Transverse colon (tissue), 4 donors: ENCODE data around the gene CEP290. TPM values are rescaled to one million over a fixed set of nuclear protein-coding genes. Genes with fewer than 3 reads are reported as not detected.

Source experiments
- DNase-seq: peaks from one replicate; pipeline ENCODE4 v3.0.0-alpha.2; 2019
- H3K27ac ChIP-seq, 4 donors: fragments of 200-600 bp; sonication (generic); 2 replicates each; pipeline ENCODE4 v1.5.1; 2016 to 2018; ENCODE audit warnings: inconsistent platforms in 4 of 4
- H3K27me3 ChIP-seq: fragments of 200-600 bp; sonication (generic); 2 replicates; pipeline ENCODE4 v1.5.1; 2017; ENCODE audit warnings: inconsistent platforms
- H3K36me3 ChIP-seq, 4 donors: fragments of 200-600 bp; sonication (generic); 2 replicates each; pipeline ENCODE4 v1.5.1; 2017 to 2019; ENCODE audit warnings: inconsistent platforms in 4 of 4
- H3K4me1 ChIP-seq, 4 donors: fragments of 200-600 bp; sonication (generic); 2 replicates each; pipeline ENCODE4 v1.5.1; 2017 to 2020; ENCODE audit warnings: inconsistent platforms in 4 of 4
- H3K4me3 ChIP-seq, 4 donors: fragments of 200-600 bp; sonication (generic); 1 replicate in 1 of 4; 2 replicates in 3 of 4; pipeline versions ENCODE4 v1.5.1 to v1.6.1; 2017 to 2019; ENCODE audit warnings: inconsistent platforms in 4 of 4
- H3K9me3 ChIP-seq, 2 donors: fragments of 200-600 bp; sonication (generic); 2 replicates each; pipeline ENCODE4 v1.5.1; 2017 to 2019; ENCODE audit warnings: inconsistent platforms in 2 of 2
- CTCF ChIP-seq, 5 experiments: fragments of 200-600 bp in 3 of 5; fragments of 450-650 bp in 2 of 5; sonication (generic) in 3 of 5; IDR thresholded peaks; 1 replicate in 2 of 5; 2 replicates in 3 of 5; pipeline ENCODE4 v1.5.1; 2016 to 2017; ENCODE audit warnings: antibody characterized with exemption in 5 of 5, inconsistent platforms in 3 of 5, mild to moderate bottlenecking in 2 of 5, moderate library complexity in 1 of 5
- EP300 ChIP-seq: sonication (generic); formaldehyde crosslinking; IDR thresholded peaks from one replicate; pipeline ENCODE4 v1.6.1; 2017; ENCODE audit warnings: antibody characterized with exemption, low read depth
- POLR2A ChIP-seq: fragments of 450-650 bp; IDR thresholded peaks from one replicate; pipeline ENCODE4 v1.6.1; 2016; ENCODE audit warnings: antibody characterized with exemption, mild to moderate bottlenecking, moderate library complexity
- POLR2AphosphoS5 ChIP-seq, 3 donors: sonication (generic); formaldehyde crosslinking; IDR thresholded peaks; one replicate each; pipeline ENCODE4 v1.6.1; 2016; ENCODE audit warnings: antibody characterized with exemption in 3 of 3
- WGBS, 2 donors: methylation state at CpG; one replicate each; pipeline ENCODE4 v1.1.5; 2018; ENCODE audit warnings: low coverage in 1 of 2; 5-methylcytosine and 5-hydroxymethylcytosine counted together
- in situ Hi-C, 4 donors: fragments of 200-750 bp; cut with MboI; loops; one replicate each; pipeline versions ENCODE4 v1.15.0 to v1.15.1; 2017; ENCODE audit warnings: low sequenced_read_pairs in 3 of 4, low pct_ligation_motif_present in 1 of 4, low pct_unique_long_range_greater_than_20kb in 1 of 4
- intact Hi-C: fragments of 100-400 bp; cut with DNase I; formaldehyde crosslinking; loops from one replicate; pipeline ENCODE4 v1.15.1; 2023; ENCODE audit warnings: low total_unique reads
- total RNA-seq, 4 donors: library from RNA; depleted of rRNA; stranded (reverse); fragments of >200 nt; gene quantifications; one replicate each; pipeline ENCODE4 v1.1.0, GENCODE V29; 2016

The CEP290 gene
- total RNA-seq, 4 donors from 2014 or later, result 15.1 to 44.9 (median 18.8) TPM

GRCh38 chr12:88150063-88150462, 8.2 kb upstream of the CEP290 start:
- no peak overlapping the region for H3K4me3 ChIP-seq
- H3K4me1 ChIP-seq, result peaks cover 0 to 7% (median 0%) of the 10 kb centered on the region in 4 donors
- TF ChIP-seq EP300 (no peak), CTCF (IDR thresholded peaks at IDR 0.05) (no peak)
- intact Hi-C loops (no loop called here), in situ Hi-C loops (no loop called here)
- no peak overlapping the region for H3K27ac ChIP-seq
- no peaks in the 10 kb centered on the region for H3K27me3 ChIP-seq
- H3K9me3 ChIP-seq, result no peaks in the 10 kb centered on the region
- no peaks in the 10 kb centered on the region for H3K36me3 ChIP-seq
- 100% methylated on average over 2 of the region's 2 CpGs for WGBS, 2 donors
- DNase-seq, result no peak

GRCh38 chr12:88145567-88146505, 3.9 kb upstream of the CEP290 start:
- Histone ChIP-seq H3K36me3 (no peaks in the 10 kb centered on the region), H3K27me3 (no peaks in the 10 kb centered on the region), H3K27ac (no peak overlapping the region), H3K9me3 (no peaks in the 10 kb centered on the region), H3K4me3 (no peak overlapping the region), H3K4me1 (peaks cover 11 to 34% (median 17%) of the 10 kb centered on the region in 4 donors)
- intact Hi-C loops, result loop anchor here (10.0 kb wide), 1 partner anchor 429 kb away; no protein-coding TSS in a partner anchor
- in situ Hi-C loops, result loop anchor here in 2 of 4 donors (25.0 kb wide), 1 partner anchor 841 kb away; no protein-coding TSS in a partner anchor
- no peak for TF ChIP-seq CTCF (IDR thresholded peaks at IDR 0.05)
- no peak for TF ChIP-seq EP300
- TF ChIP-seq POLR2A, result no peak
- TF ChIP-seq POLR2AphosphoS5 (IDR thresholded peaks at IDR 0.05), result no peak
- 78 to 89% methylated on average over 4 to 5 of the region's 5 CpGs for WGBS, 2 donors
- no peak for DNase-seq

GRCh38 chr12:88144546-88145468, 2.9 kb upstream of the CEP290 start:
- H3K27ac ChIP-seq, result peak overlapping the region in 1 of 4 donors; percentile 41
- H3K9me3 ChIP-seq, result no peaks in the 10 kb centered on the region
- no peak for TF ChIP-seq POLR2A
- TF ChIP-seq CTCF (IDR thresholded peaks at IDR 0.05), result no peak
- TF ChIP-seq EP300, result no peak
- no peak for TF ChIP-seq POLR2AphosphoS5 (IDR thresholded peaks at IDR 0.05)
- no peak overlapping the region for H3K4me3 ChIP-seq
- H3K27me3 ChIP-seq, result no peaks in the 10 kb centered on the region
- intact Hi-C loops, result loop anchor here (10.0 kb wide), 1 partner anchor 430 kb away; no protein-coding TSS in a partner anchor
- no peak for DNase-seq
- in situ Hi-C loops, result loop anchor here in 2 of 4 donors (25.0 kb wide), 1 partner anchor 842 kb away; no protein-coding TSS in a partner anchor
- WGBS, 2 donors, result 65% methylated on average over 3 of the region's 3 CpGs
- H3K4me1 ChIP-seq, result peaks cover 11 to 34% (median 17%) of the 10 kb centered on the region in 4 donors
- no peaks in the 10 kb centered on the region for H3K36me3 ChIP-seq

GRCh38 chr12:88144037-88144436, 2.1 kb upstream of the CEP290 start:
- WGBS, 2 donors, result 94 to 95% methylated on average over 5 of the region's 5 CpGs
- in situ Hi-C loops (loop anchor here in 2 of 4 donors (25.0 kb wide), 1 partner anchor 843 kb away; no protein-coding TSS in a partner anchor), intact Hi-C loops (loop anchor here (10.0 kb wide), 1 partner anchor 431 kb away; no protein-coding TSS in a partner anchor)
- Histone ChIP-seq H3K9me3 (no peaks in the 10 kb centered on the region), H3K4me3 (no peak overlapping the region), H3K36me3 (no peaks in the 10 kb centered on the region), H3K27ac (peak overlapping the region in 1 of 4 donors; percentile 41), H3K4me1 (peaks cover 11 to 34% (median 17%) of the 10 kb centered on the region in 4 donors), H3K27me3 (no peaks in the 10 kb centered on the region)
- TF ChIP-seq EP300 (no peak), POLR2A (no peak), CTCF (IDR thresholded peaks at IDR 0.05) (no peak), POLR2AphosphoS5 (IDR thresholded peaks at IDR 0.05) (no peak)
- no peak for DNase-seq
